HG03196 (cell line): ENCODE data around the gene ITIH4.
A peak's percentile ranks its signal among the peaks of the same experiment; 100 is the strongest.

Source experiments
- ATAC-seq: cut with Tn5 transposase; IDR thresholded peaks from one replicate; pipeline ENCODE4 v1.9.1; 2021; ENCODE audit not compliant: unreplicated experiment

ITIH4 gene

GRCh38 chr3:52773361-52774065 lies 57.0 kb downstream of the ITIH4 start:
- no peak for ATAC-seq

DNA sequence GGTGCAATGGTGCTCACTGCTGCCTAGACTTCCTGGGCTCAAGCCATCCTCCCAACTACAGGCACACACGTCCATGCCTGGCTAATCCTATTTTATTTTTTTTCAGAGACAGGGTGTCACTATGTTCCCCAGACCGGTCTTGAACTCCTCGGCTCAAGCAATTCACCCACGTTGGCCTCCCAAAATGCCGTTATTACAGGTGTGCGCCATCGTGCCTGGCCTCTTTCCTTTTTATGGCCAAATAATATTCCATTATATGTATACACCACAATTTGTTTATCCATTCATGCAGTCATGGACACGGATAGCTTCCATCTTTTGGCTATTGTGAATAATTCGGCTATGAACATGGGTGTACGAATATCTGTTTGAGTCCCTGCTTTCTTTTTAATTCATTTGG lies 58.8 kb downstream of the ITIH4 start:
- ATAC-seq: no peak

GRCh38 chr3:52771334-52771681 lies 59.2 kb downstream of the ITIH4 start:
- no peak for ATAC-seq

DNA sequence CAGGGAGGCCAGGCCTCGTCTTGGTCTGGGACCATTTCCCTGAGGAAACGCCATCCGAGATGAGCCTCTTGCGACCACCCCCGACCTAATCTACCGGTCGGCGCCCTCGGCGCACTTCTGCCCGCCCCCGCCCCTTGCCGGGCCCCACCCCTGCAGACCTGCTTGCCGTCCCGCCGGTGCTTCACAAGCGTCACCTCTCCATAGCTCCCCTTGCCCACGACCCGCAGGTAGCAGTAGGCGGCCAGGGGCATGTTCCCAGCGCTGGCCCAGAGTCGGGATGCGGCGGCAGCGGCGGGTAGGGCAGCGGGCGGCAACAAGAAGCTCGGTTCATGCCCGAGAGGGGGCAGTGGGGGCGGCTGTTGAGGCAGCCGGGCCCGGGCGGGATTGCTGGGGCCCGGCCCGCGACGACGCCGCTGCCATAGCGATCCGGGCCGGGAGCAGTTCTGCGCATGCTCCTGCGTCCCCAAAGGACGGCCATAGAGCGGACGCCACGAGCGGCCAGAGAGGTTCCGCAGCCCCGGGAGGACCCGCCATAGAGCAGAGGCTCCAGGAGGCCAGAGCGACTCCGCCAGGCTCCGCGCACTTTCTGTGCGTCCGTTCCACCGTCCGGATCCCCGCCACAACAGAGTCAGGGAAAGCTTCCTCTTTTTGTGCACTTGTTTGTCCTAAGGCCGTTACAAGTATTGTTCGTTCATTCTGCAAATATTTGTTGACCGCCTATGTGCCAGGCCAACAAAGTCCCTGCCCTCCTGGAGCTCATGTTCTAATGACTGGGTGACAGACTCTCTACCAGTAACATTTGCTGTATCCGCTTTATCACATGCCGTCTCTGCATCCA lies 59.8 kb downstream of the ITIH4 start, which contains the start of gene NEK4:
Gene NEK4, minus strand, starts transcription at position 445 of the 838 bp plus-strand sequence. Its CDS starts 194 bp downstream, at position 251.
- peak; percentile 92 for ATAC-seq

- no peak for ATAC-seq
Measured at GRCh38 chr3:52769786-52770455, 60.6 kb downstream of the ITIH4 start.

DNA sequence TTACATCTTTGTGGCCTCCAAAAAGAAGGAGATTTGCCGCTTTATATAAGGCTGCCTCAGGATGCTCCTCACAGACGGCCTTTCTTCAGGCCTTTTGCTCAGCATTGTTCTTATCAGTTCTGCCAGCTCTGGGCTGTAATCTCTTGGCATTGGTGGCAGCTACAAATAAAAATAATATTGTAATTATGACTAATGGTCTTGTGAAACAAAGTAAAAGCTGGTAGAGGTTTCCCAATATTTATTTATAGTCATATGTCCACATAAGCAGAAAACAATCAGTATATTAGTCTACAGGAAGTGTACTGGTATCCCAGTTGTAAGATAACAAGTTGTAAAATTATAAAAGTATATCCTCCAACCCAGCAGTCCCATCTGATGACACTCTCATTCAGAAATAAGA lies 67.0 kb downstream of the ITIH4 start:
- ATAC-seq: no peak
